IMR-90 (cell line): ENCODE data around the gene HELZ. TPM values are rescaled to one million over a fixed set of nuclear protein-coding genes. Genes with fewer than 3 reads are reported as not detected.

Experiments
- ATAC-seq: fragments of 200-7000 bp; cut with Tn5 transposase; 2 replicates; pipeline ENCODE4 v1.9.1; 2020; ENCODE audit warnings: low read depth, mild to moderate bottlenecking, moderate library complexity
- BruUV-seq: library from RNA; stranded (reverse); fragments of 400-500 nt; replicated peaks from 2 replicates; lab custom pipeline; 2021; lab: Mats Ljungman, UMichigan
- CTCF ChIA-PET: fragments of 300-600 bp; formaldehyde crosslinking; extraction: SDS; loops from one replicate; lab custom pipeline; 2021; ENCODE audit warnings: antibody characterized with exemption; lab: Yijun Ruan, JAX
- POLR2A ChIA-PET: fragments of 300-600 bp; sonication (Branson Sonifier 250); formaldehyde crosslinking; loops from one replicate; lab custom pipeline; 2022; ENCODE audit warnings: antibody characterized with exemption; ENCODE audit not compliant: unreplicated experiment; lab: Charles Lee
- DNase-seq: peaks from one replicate; pipeline ENCODE4 v3.0.0; 2013
- H2AFZ ChIP-seq: replicated peaks from 2 replicates; pipeline ENCODE3; 2013; ENCODE audit warnings: low read length, mild to moderate bottlenecking; ENCODE audit not compliant: poor library complexity
- H2AK5ac ChIP-seq: 2 replicates; pipeline ENCODE4 v1.6.1; 2013; ENCODE audit warnings: low read depth, low read length, inconsistent platforms
- H2AK9ac ChIP-seq: replicated peaks from 2 replicates; pipeline ENCODE3; 2013; ENCODE audit warnings: mild to moderate bottlenecking, low read depth, low read length, moderate library complexity; ENCODE audit not compliant: poor library complexity
- H2BK120ac ChIP-seq: 2 replicates; pipeline ENCODE4 v1.6.1; 2013; ENCODE audit warnings: low read depth, low read length, inconsistent platforms
- H2BK15ac ChIP-seq: 3 replicates; pipeline ENCODE4 v1.6.1; 2013; ENCODE audit warnings: low read depth, low read length, inconsistent platforms
- H2BK20ac ChIP-seq: 2 replicates; pipeline ENCODE4 v1.6.1; 2013; ENCODE audit warnings: low read depth, mild to moderate bottlenecking, inconsistent platforms, low read length, moderate library complexity
- H2BK5ac ChIP-seq: 2 replicates; pipeline ENCODE4 v1.6.1; 2013; ENCODE audit warnings: mild to moderate bottlenecking, low read depth, low read length, inconsistent platforms; ENCODE audit not compliant: poor library complexity, severe bottlenecking
- H3K14ac ChIP-seq: replicated peaks from 2 replicates; pipeline ENCODE4 v1.6.1; 2013; ENCODE audit warnings: low read depth, low read length, inconsistent platforms
- H3K18ac ChIP-seq: 2 replicates; pipeline ENCODE4 v1.6.1; 2013; ENCODE audit warnings: low read depth, low read length, control low read depth
- H3K23ac ChIP-seq: 2 replicates; pipeline ENCODE4 v1.6.1; 2013; ENCODE audit warnings: low read depth, low read length, inconsistent platforms
- H3K27ac ChIP-seq: 2 replicates; pipeline ENCODE4 v1.5.1; 2013; ENCODE audit warnings: mild to moderate bottlenecking, control low read depth, low read length; ENCODE audit not compliant: insufficient read depth
- H3K27me3 ChIP-seq: 2 replicates; pipeline ENCODE4 v1.6.1; 2013; ENCODE audit warnings: low read length; ENCODE audit not compliant: control insufficient read depth, insufficient read depth
- H3K36me3 ChIP-seq: 2 replicates; pipeline ENCODE4 v1.6.1; 2013; ENCODE audit warnings: low read length, mixed read lengths; ENCODE audit not compliant: control insufficient read depth, insufficient read depth
- H3K4ac ChIP-seq: 2 replicates; pipeline ENCODE4 v1.6.1; 2013; ENCODE audit warnings: low read depth, low read length, inconsistent platforms
- H3K4me1 ChIP-seq: 2 replicates; pipeline ENCODE4 v1.6.1; 2013; ENCODE audit warnings: low read length, mixed read lengths; ENCODE audit not compliant: control insufficient read depth, insufficient read depth
- H3K4me2 ChIP-seq: 2 replicates; pipeline ENCODE4 v1.6.1; 2013; ENCODE audit warnings: low read depth, mild to moderate bottlenecking, control low read depth, low read length, moderate library complexity
- H3K4me3 ChIP-seq: 2 replicates; pipeline ENCODE4 v1.5.1; 2013; ENCODE audit warnings: low read depth, mild to moderate bottlenecking, control low read depth, low read length, moderate library complexity; ENCODE audit not compliant: insufficient read depth
- H3K56ac ChIP-seq: 2 replicates; pipeline ENCODE4 v1.6.1; 2013; ENCODE audit warnings: low read length, inconsistent platforms; ENCODE audit not compliant: insufficient read depth; ENCODE audit errors: extremely low read depth
- H3K79me1 ChIP-seq, 2 experiments: 2 replicates each; pipeline ENCODE4 v1.6.1; 2013; ENCODE audit warnings: low read length in 2 of 2, inconsistent platforms in 1 of 2, low read depth in 1 of 2
- H3K9ac ChIP-seq: 2 replicates; pipeline ENCODE4 v1.6.1; 2013; ENCODE audit warnings: low read depth, low read length, control low read depth
- H3K9me1 ChIP-seq: 2 replicates; pipeline ENCODE4 v1.6.1; 2013; ENCODE audit warnings: low read length, inconsistent platforms; ENCODE audit not compliant: insufficient read depth
- H3K9me3 ChIP-seq: 2 replicates; pipeline ENCODE4 v1.6.1; 2013; ENCODE audit warnings: low read length; ENCODE audit not compliant: control insufficient read depth, insufficient read depth
- H4K20me1 ChIP-seq: 2 replicates; pipeline ENCODE4 v1.6.1; 2013; ENCODE audit warnings: low read length, inconsistent platforms; ENCODE audit not compliant: insufficient read depth
- H4K5ac ChIP-seq: 2 replicates; pipeline ENCODE4 v1.6.1; 2013; ENCODE audit warnings: mild to moderate bottlenecking, low read depth, low read length, control low read depth
- H4K8ac ChIP-seq, 2 experiments: 2 replicates each; pipeline ENCODE4 v1.6.1; 2013; ENCODE audit warnings: low read depth in 2 of 2, low read length in 2 of 2, control low read depth in 1 of 2, inconsistent platforms in 1 of 2
- H4K91ac ChIP-seq: 2 replicates; pipeline ENCODE4 v1.6.1; 2013; ENCODE audit warnings: low read depth, low read length, inconsistent platforms; ENCODE audit not compliant: insufficient read depth
- FOS ChIP-seq: fragments of 150-350 bp; IDR thresholded peaks from 2 replicates; pipeline ENCODE4 v1.6.1; 2016; ENCODE audit warnings: low read depth, low read length
- MXI1 ChIP-seq: IDR thresholded peaks from 2 replicates; pipeline ENCODE4 v1.6.1; 2012; ENCODE audit warnings: low read depth, mild to moderate bottlenecking, low read length, moderate library complexity, borderline replicate concordance
- NFE2L2 ChIP-seq: fragments of 150-350 bp; IDR thresholded peaks from 2 replicates; pipeline ENCODE4 v1.6.1; 2016; ENCODE audit warnings: low read depth, mild to moderate bottlenecking, low read length
- POLR2A ChIP-seq: IDR thresholded peaks from 2 replicates; pipeline ENCODE4 v1.6.1; 2012; ENCODE audit warnings: mild to moderate bottlenecking, low read depth, low read length
- RAD21 ChIP-seq: IDR thresholded peaks from 2 replicates; pipeline ENCODE4 v1.6.1; 2012; ENCODE audit warnings: low read length, improper control_type of control experiment
- RCOR1 ChIP-seq: IDR thresholded peaks from 2 replicates; pipeline ENCODE4 v1.6.1; 2012; ENCODE audit warnings: mild to moderate bottlenecking, low read length, improper control_type of control experiment; ENCODE audit not compliant: insufficient replicate concordance
- RFX5 ChIP-seq: IDR thresholded peaks from 2 replicates; pipeline ENCODE4 v1.8.0; 2012; ENCODE audit warnings: low read depth, mild to moderate bottlenecking, low read length, moderate library complexity
- SMC3 ChIP-seq: fragments of 150-350 bp; IDR thresholded peaks from 2 replicates; pipeline ENCODE4 v1.6.1; 2016; ENCODE audit warnings: low read depth, mild to moderate bottlenecking, antibody characterized with exemption, low read length, moderate library complexity
- dilution Hi-C: fragments of 300-500 bp; cut with HindIII; formaldehyde crosslinking; loops from one replicate; pipeline ENCODE4 v1.14.3; 2018; ENCODE audit warnings: low sequenced_read_pairs; ENCODE audit not compliant: unreplicated experiment
- in situ Hi-C: fragments of 300-500 bp; cut with MboI; formaldehyde crosslinking; loops from 3 replicates; pipeline ENCODE4 v1.14.3; 2019; ENCODE audit warnings: low sequenced_read_pairs, inconsistent platforms, mixed read lengths
- intact Hi-C: fragments of 100-400 bp; cut with micrococcal nuclease; formaldehyde crosslinking; loops from 2 replicates; pipeline ENCODE4 v1.10.0; 2022
- polyA plus RNA-seq, 3 experiments: library from polyadenylated mRNA; depleted of rRNA; stranded (reverse); fragments of >200 nt; gene quantifications; 2 replicates each; pipeline ENCODE4 v1.2.3, GENCODE V29; 2012; ENCODE audit warnings: low replicate concordance in 1 of 3
- total RNA-seq: library from RNA; depleted of rRNA; stranded (reverse); fragments of >200 nt; gene quantifications from 2 replicates; pipeline ENCODE4 v1.2.3, GENCODE V29; 2012
- TF ChIP-seq, protein P1 (sequence below): fragments of 150-350 bp; IDR thresholded peaks from 2 replicates; pipeline ENCODE4 v1.6.1; 2016; ENCODE audit warnings: low read depth, mild to moderate bottlenecking, low read length, moderate library complexity, borderline replicate concordance
- TF ChIP-seq, protein P2 (sequence below): fragments of 150-350 bp; IDR thresholded peaks from 2 replicates; pipeline ENCODE4 v1.6.1; 2017; ENCODE audit warnings: mild to moderate bottlenecking, antibody characterized with exemption, low read length, low read depth
- TF ChIP-seq, protein P3 (sequence below): conservative IDR thresholded peaks from 2 replicates; pipeline ENCODE4 v1.5.1; 2012; ENCODE audit warnings: mild to moderate bottlenecking, low read depth, low read length, improper control_type of control experiment

Gene HELZ
- total and polyA plus RNA-seq, 2 of the 4 experiments (the other 2 are of a cell fraction), result 8.0 to 60.6 TPM

DNA sequence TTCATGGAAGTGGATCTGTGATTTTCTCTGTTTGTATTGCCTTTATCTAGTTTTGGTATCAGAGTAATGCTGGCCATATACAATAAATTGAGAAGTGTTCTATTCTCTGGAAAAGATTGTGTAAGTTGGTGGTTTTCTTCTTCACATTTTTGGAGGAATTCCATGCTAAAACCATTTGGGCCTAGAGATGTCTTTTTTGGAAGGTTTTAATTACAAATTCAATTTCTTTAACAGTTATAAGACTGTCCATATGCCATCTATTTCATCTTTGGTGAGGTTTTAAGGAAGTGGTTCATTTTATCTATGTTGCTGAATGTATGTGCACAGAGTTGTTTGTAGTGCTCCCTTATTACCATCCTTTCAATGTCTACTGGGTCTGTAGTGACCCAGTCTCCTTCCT, 154.7 kb downstream of the HELZ start:
- Histone ChIP-seq H4K91ac (no peak overlapping the region), H4K5ac (no peak overlapping the region), H3K4ac (no peak overlapping the region), H2BK5ac (no peak overlapping the region), H3K18ac (no peak overlapping the region), H2BK120ac (no peak overlapping the region), H4K8ac (no peak overlapping the region), H3K23ac (no peak overlapping the region), H3K9me3 (no peaks in the 10 kb centered on the region), H3K79me1 (peaks cover 3 to 38% of the 10 kb centered on the region in 2 experiments), H4K20me1 (0 out of 2 replicates have a peak, but pooled peaks cover 4% of the 10 kb centered on the region), H3K36me3 (peaks cover 8% of the 10 kb centered on the region), H3K4me1 (no peaks in the 10 kb centered on the region), H3K27me3 (no peaks in the 10 kb centered on the region), H2BK15ac (no peak overlapping the region), H3K4me3 (no peak overlapping the region), H2AK5ac (no peak overlapping the region), H3K27ac (no peak overlapping the region), H2BK20ac (no peak overlapping the region), H3K9me1 (peaks cover 3% of the 10 kb centered on the region; the same call in 1 of the 2 replicates), H3K56ac (no peak overlapping the region), H2AK9ac (no peak overlapping the region), H3K14ac (no peak overlapping the region), H3K9ac (no peak overlapping the region), H2AFZ (no peak overlapping the region), H3K4me2 (no peak overlapping the region)
- no TSS peak for BruUV-seq
- ATAC-seq, result no peak
- POLR2A ChIA-PET, result no interaction called here
- intact Hi-C loops (no loop called here), in situ Hi-C loops (no loop called here), dilution Hi-C loops (no loop called here)
- DNase-seq, result no peak
- no peak for TF ChIP-seq RCOR1
- no peak for TF ChIP-seq RFX5
- TF ChIP-seq, protein P1, sequence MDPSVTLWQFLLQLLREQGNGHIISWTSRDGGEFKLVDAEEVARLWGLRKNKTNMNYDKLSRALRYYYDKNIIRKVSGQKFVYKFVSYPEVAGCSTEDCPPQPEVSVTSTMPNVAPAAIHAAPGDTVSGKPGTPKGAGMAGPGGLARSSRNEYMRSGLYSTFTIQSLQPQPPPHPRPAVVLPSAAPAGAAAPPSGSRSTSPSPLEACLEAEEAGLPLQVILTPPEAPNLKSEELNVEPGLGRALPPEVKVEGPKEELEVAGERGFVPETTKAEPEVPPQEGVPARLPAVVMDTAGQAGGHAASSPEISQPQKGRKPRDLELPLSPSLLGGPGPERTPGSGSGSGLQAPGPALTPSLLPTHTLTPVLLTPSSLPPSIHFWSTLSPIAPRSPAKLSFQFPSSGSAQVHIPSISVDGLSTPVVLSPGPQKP, result no peak
- no peak for TF ChIP-seq RAD21
- TF ChIP-seq, protein P2, sequence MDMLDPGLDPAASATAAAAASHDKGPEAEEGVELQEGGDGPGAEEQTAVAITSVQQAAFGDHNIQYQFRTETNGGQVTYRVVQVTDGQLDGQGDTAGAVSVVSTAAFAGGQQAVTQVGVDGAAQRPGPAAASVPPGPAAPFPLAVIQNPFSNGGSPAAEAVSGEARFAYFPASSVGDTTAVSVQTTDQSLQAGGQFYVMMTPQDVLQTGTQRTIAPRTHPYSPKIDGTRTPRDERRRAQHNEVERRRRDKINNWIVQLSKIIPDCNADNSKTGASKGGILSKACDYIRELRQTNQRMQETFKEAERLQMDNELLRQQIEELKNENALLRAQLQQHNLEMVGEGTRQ, result no peak
- no peak for TF ChIP-seq FOS
- TF ChIP-seq POLR2A, result no peak
- TF ChIP-seq NFE2L2, result no peak
- no peak for TF ChIP-seq MXI1
- TF ChIP-seq, protein P3, sequence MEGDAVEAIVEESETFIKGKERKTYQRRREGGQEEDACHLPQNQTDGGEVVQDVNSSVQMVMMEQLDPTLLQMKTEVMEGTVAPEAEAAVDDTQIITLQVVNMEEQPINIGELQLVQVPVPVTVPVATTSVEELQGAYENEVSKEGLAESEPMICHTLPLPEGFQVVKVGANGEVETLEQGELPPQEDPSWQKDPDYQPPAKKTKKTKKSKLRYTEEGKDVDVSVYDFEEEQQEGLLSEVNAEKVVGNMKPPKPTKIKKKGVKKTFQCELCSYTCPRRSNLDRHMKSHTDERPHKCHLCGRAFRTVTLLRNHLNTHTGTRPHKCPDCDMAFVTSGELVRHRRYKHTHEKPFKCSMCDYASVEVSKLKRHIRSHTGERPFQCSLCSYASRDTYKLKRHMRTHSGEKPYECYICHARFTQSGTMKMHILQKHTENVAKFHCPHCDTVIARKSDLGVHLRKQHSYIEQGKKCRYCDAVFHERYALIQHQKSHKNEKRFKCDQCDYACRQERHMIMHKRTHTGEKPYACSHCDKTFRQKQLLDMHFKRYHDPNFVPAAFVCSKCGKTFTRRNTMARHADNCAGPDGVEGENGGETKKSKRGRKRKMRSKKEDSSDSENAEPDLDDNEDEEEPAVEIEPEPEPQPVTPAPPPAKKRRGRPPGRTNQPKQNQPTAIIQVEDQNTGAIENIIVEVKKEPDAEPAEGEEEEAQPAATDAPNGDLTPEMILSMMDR, result no peak
- TF ChIP-seq SMC3, result no peak
- CTCF ChIA-PET, result no interaction called here
